ENCODE data around the gene SWAP70.
"Not testable (repeated sequence)": the region's sequence is repeated elsewhere in the genome, so short reads cannot be mapped to it uniquely, and the experiment has no call there.

SWAP70 gene

DNA sequence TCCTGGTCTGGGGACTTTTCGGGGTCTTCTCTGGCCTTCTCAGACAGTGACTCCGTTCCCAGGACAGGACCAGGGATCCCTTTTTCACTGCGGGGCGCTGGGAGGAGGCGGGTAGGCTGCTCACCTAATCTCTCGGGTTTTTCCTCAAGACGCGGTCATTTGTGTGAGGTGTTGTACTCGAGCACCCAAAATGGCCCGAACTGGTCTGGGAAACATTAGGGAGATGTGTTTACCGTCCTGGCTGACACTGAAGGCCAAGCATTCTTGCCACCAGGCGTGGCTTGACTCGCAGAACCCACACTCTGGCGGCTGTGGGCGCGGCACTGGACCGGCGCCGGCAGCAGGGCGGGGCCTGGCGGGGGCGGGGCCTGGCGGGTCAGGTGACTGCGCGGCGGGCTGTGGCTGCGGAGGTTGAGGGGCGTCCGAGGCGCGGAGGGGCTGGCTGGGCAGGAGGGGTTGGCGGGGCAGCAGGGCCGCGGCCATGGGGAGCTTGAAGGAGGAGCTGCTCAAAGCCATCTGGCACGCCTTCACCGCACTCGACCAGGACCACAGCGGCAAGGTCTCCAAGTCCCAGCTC, at the start of gene SWAP70:
SWAP70 (plus strand) TSS at position 379 of the 577 bp plus-strand sequence; CDS start at position 482, 103 bp downstream.
- in situ Hi-C loops (cut with HindIII; ENCODE audit: low sequenced_read_pairs), result no loop called here

DNA sequence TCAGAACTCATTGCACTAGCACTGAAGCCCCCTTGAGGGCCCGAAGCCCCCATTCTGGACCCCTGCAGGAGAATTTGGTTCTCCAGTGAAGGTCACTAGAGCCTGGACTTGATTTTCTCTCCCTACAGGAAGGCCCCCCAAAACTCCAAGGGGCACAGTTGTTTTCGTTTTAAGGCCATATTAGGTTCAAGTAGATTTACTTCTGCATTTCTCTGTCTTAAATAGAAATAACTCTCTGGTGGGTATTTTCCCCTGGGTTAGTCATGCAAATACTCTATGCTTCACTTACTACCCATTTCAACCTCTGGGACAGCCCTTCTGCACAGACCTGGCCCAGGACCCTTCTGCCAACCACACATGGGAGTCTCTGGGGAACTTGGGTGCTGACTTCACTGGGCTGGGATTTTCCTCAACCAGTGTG, 48.8 kb upstream of the SWAP70 start:
- in situ Hi-C loops (cut with HindIII; ENCODE audit: low sequenced_read_pairs), result loop anchor here (10.0 kb wide), 1 partner anchor 140 kb away; no protein-coding TSS in a partner anchor

- in situ Hi-C loops (cut with HindIII; ENCODE audit: low sequenced_read_pairs), result loop anchor here (10.0 kb wide), 1 partner anchor 139 kb away; no protein-coding TSS in a partner anchor
Observed at GRCh38 chr11:9616042-9616675, 47.7 kb upstream of the SWAP70 start.

GRCh38 chr11:9616858-9617257, 47.0 kb upstream of the SWAP70 start:
- in situ Hi-C loops (cut with HindIII; ENCODE audit: low sequenced_read_pairs), result loop anchor here (10.0 kb wide), 1 partner anchor 138 kb away; no protein-coding TSS in a partner anchor

- in situ Hi-C loops (cut with HindIII; ENCODE audit: low sequenced_read_pairs), result loop anchor here (10.0 kb wide), 1 partner anchor 137 kb away; no protein-coding TSS in a partner anchor
Observed at GRCh38 chr11:9617940-9618339, 45.9 kb upstream of the SWAP70 start.

DNA sequence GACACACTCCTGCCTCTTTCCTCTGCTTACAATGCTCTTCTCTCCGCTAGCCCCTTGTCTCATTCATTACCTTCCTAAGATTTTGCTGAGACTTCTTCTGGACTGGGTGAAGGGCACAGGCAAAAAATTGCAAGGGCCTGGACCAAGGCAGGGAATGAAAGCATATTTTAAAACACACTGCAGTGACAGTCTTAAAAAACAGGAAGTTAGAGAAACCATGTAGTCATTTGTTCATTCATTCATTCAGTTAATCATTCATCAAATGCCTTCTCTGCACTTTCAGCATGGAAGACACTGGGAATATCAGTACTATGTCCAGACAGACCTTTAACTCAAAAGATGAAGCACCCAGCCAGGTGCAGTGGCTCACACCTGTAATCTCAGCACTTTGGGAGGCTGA, 44.9 kb upstream of the SWAP70 start:
- in situ Hi-C loops (cut with HindIII; ENCODE audit: low sequenced_read_pairs), result loop anchor here (10.0 kb wide), 1 partner anchor 136 kb away; no protein-coding TSS in a partner anchor

GRCh38 chr11:9619971-9620370, 43.9 kb upstream of the SWAP70 start:
- in situ Hi-C loops (cut with HindIII; ENCODE audit: low sequenced_read_pairs), result loop anchor here (10.0 kb wide), 1 partner anchor 135 kb away; no protein-coding TSS in a partner anchor

DNA sequence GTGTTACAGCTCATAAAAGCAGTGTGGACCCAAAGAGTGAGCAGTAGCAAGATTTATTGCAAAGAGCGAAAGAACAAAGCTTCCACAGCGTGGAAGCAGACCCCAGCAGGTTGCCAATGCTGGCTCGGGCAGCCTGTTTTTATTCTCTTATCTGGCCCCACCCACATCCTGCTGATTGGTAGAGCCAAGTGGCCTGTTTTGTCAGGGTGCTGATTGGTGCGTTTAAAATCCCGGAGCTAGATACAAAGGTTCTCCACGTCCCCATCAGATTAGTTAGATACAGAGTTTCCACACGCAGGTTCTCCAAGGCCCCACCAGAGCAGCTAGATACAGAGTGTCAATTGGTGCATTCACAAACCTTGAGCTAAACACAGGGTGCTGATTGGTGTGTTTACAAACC, 41.5 kb upstream of the SWAP70 start:
- in situ Hi-C loops (cut with HindIII; ENCODE audit: low sequenced_read_pairs), result not testable (repeated sequence)

DNA sequence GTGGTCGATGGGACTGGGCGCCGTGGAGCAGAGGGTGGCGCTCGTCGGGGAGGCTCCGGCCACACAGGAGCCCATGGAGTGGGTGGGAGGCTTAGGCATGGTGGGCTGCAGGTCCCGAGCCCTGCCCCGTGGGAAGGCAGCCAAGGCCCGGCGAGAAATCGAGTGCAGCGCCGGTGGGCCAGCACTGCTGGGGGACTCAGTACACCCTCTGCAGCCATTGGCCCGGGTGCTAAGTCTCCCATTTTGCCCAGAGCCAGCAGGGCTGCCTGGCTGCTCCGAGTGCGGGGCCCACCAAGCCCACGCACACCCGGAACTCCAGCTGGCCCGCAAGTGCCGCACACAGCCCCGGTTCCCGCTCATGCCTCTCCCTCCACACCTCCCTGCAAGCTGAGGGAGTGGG, 40.8 kb upstream of the SWAP70 start:
- in situ Hi-C loops (cut with HindIII; ENCODE audit: low sequenced_read_pairs), result not testable (repeated sequence)

DNA sequence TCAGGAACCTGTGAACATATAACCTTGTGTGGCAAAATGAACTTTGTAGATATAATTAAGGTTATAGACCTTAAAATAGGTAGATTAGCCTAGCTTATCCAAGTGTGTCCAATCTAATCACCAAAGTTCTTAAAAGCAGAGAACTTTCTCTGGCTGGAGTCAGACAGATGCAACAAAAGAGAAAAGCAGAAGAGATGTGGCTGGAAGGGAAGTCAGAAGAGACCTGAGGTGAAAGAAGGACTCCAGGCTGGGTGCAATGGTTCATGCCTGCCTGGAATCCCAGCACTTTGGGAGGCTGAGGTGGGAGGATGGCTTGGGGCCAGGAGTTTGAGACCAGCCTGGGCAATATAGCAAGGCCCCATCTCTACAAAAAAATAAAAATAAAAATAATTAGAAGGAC, 39.4 kb upstream of the SWAP70 start:
- in situ Hi-C loops (cut with HindIII; ENCODE audit: low sequenced_read_pairs), result no loop called here

- in situ Hi-C loops (cut with HindIII; ENCODE audit: low sequenced_read_pairs), result loop anchor here (5.0 kb wide), 2 partner anchors 62 to 97 kb away; no protein-coding TSS in a partner anchor
Observed at GRCh38 chr11:9625162-9625561, 38.7 kb upstream of the SWAP70 start.

DNA sequence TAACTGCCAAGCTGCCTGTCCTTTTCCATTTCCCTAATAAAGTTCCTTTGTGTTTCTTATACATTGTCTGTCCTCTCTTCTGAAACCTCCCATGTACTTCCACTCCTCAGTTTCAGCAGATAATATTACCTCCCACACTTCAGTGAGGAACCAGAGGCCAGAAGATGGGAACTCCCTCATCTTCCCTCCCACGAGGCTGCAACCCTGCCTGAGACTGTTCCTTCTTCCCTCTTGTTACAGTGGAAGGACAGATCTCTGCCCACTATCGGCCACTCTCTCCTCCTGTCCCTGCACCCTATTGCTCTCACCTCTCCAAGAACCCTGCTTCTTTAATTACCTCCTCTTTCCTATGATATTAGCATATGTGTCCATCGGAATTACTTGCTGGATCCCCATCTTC, 38.1 kb upstream of the SWAP70 start:
- in situ Hi-C loops (cut with HindIII; ENCODE audit: low sequenced_read_pairs), result loop anchor here (5.0 kb wide), 2 partner anchors 62 to 97 kb away; no protein-coding TSS in a partner anchor

- in situ Hi-C loops (cut with HindIII; ENCODE audit: low sequenced_read_pairs), result loop anchor here (5.0 kb wide), 2 partner anchors 61 to 96 kb away; no protein-coding TSS in a partner anchor
Observed at GRCh38 chr11:9626496-9627394, 37.1 kb upstream of the SWAP70 start.

GRCh38 chr11:9629064-9629463, 34.8 kb upstream of the SWAP70 start:
- in situ Hi-C loops (cut with HindIII; ENCODE audit: low sequenced_read_pairs), result loop anchor here (5.0 kb wide), 2 partner anchors 58 to 93 kb away; no protein-coding TSS in a partner anchor

DNA sequence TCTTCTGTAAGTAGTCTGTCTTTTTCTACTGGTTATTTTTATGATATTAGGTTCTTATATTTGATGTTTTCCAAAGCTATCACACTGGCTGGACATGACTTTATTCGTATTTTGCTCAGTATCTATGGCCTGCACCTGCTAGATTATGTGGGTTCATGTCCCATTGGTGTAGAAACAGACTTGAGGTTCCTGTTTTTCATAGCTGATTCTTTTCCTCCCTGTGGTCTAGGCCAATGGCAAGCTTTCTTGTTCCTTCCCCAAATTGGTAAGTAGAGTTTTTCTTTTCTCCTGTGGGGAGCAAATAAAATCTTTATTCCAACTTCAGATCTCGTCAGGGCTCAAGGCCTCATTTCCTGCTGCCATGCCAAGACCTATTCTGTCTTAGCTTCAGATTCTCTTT, 30.2 kb upstream of the SWAP70 start:
- in situ Hi-C loops (cut with HindIII; ENCODE audit: low sequenced_read_pairs), result no loop called here

- in situ Hi-C loops (cut with HindIII; ENCODE audit: low sequenced_read_pairs), result no loop called here
Observed at GRCh38 chr11:9636691-9637090, 27.2 kb upstream of the SWAP70 start.

DNA sequence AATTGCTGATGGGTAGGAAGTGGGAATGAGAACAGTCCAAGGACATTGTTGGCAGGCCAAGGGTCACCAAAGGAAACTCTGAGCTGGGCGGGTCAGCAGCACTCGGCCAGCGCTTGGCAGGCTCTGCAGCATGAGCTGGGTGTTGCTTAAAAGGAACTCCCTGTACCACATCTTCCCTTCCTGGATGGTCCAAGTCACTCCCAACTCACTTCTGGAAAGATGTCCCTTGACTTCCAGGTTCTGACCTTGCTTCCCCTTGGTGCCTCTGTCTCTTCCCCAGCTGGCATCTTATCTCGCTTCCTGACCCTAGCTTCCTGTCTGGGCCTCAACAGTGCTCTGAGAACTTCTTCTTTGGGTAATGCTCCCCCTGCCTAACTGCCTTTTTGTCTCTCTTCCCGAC, 24.8 kb upstream of the SWAP70 start:
- in situ Hi-C loops (cut with HindIII; ENCODE audit: low sequenced_read_pairs), result no loop called here

GRCh38 chr11:9639985-9640384, 23.9 kb upstream of the SWAP70 start:
- in situ Hi-C loops (cut with HindIII; ENCODE audit: low sequenced_read_pairs), result no loop called here

DNA sequence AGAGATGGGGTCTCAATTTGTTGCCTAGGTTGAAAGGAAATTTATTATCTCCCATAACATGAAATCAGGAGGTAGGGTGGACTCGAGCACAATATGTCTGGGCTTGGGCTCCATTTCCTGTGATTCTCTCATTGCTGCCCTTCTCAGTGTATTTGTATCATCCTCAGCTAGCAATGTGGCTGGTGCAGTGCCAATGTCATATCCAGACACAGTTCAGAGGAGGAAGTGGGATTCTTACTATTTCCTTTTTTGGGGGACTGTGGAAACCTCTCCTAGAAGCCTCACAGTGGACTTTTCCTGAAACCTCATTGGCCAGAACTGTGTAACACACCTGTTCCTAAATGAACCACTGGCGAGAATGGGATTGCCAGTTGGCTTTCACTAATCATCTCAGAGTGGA, 21.0 kb upstream of the SWAP70 start:
- in situ Hi-C loops (cut with HindIII; ENCODE audit: low sequenced_read_pairs), result no loop called here

GRCh38 chr11:9643751-9644150, 20.1 kb upstream of the SWAP70 start:
- in situ Hi-C loops (cut with HindIII; ENCODE audit: low sequenced_read_pairs), result no loop called here

DNA sequence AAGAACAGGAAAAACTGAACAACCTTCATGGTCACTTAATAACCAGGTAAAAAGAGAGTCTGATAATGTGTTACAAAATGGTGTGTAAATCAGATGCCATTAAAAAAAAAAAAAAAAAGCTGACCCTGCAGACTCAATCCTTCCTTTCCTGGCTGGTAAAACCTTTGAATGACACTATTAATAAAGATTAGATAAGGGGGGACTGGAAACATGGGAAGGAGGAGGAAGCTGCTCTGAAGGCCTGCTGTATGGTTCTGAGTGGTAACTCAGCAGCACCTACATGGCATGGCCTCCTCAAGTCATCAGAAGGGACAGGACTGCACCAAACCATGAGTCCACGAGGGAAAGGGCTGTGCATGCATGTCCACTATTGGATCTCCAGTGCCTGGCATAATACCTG, 18.0 kb upstream of the SWAP70 start:
- in situ Hi-C loops (cut with HindIII; ENCODE audit: low sequenced_read_pairs), result no loop called here
